NCI-H446 treated with DMSO at 0.1 percent for 48 hours (cell line): ENCODE results near the gene MTTP.

Experiments used
- DNase-seq: peaks from one replicate; lab custom pipeline; 2025; lab: John Stamatoyannopoulos, UW

Gene MTTP

DNA sequence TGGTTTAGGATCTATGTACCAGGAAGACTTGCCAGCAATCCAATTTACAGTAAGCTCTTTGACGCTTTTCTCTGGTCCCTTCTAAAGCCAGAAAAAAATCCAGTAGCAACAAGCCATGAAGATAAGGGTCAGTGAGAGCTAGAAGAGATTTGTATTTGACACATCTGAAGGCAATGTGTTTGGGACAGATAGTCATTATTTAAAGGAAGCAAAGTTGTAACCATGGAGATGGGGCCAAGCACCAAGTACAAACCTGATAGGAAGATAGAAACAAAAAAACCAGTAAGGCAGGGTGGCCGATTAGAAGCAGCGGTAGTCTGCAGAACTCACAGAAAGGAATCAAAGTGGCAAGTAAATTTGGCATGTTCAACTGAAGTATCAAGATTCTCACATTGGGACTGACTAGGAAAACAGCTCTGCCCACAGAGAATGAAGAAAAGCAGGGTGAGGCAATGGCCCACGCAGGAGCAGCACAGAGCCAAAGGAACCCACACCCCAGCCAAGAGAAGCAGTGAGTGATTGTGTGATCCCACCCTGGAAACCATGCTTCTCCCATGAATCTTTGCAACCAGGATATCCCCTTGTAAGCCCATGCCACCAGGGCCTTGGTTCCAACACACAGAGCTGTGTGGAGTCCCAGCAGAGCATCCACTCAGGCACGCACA, 95.9 kb downstream of the MTTP start:
- DNase-seq, result no peak
